Breast epithelium (tissue), 4 donors: Measurements from ENCODE around the gene GEN1. TPM values are rescaled to one million over a fixed set of nuclear protein-coding genes. Genes with fewer than 3 reads are reported as not detected.

Experiments
- DNase-seq, 2 donors: peaks; one replicate each; pipeline ENCODE4 v3.0.0-alpha.2; 2019; ENCODE audit warnings: low spot score in 2 of 2
- H3K27ac ChIP-seq, 2 donors: fragments of 200-600 bp; sonication (generic) in 1 of 2; one replicate each; pipeline ENCODE4 v1.5.1; 2016 to 2019; ENCODE audit warnings: mild to moderate bottlenecking in 1 of 2
- H3K27me3 ChIP-seq, 2 donors: fragments of 200-600 bp; sonication (generic) in 1 of 2; one replicate each; pipeline versions ENCODE4 v1.5.1 to v1.6.0; 2017 to 2019; ENCODE audit warnings: control low read depth in 1 of 2, mild to moderate bottlenecking in 1 of 2
- H3K36me3 ChIP-seq: fragments of 200-600 bp; one replicate; pipeline ENCODE4 v1.5.1; 2019
- H3K4me1 ChIP-seq, 2 donors: fragments of 200-600 bp; sonication (generic); one replicate each; pipeline ENCODE4 v1.5.1; 2016 to 2019; ENCODE audit warnings: control low read depth in 1 of 2
- H3K4me3 ChIP-seq, 3 donors: fragments of 200-600 bp; sonication (generic); 1 replicate in 2 of 3; 2 replicates in 1 of 3; pipeline ENCODE4 v1.5.1; 2016 to 2019; ENCODE audit warnings: mild to moderate bottlenecking in 3 of 3, moderate library complexity in 2 of 3
- H3K9me3 ChIP-seq, 2 donors: fragments of 200-600 bp; sonication (generic) in 1 of 2; one replicate each; pipeline ENCODE4 v1.5.1; 2016 to 2019; ENCODE audit warnings: control low read depth in 1 of 2
- CTCF ChIP-seq, 3 donors: fragments of 450-650 bp; IDR thresholded peaks; one replicate each; pipeline ENCODE4 v1.5.1; 2016 to 2017; ENCODE audit warnings: antibody characterized with exemption in 3 of 3, mild to moderate bottlenecking in 3 of 3, moderate library complexity in 3 of 3
- POLR2A ChIP-seq: fragments of 450-650 bp; IDR thresholded peaks from one replicate; pipeline ENCODE4 v1.6.1; 2016; ENCODE audit warnings: antibody characterized with exemption, mild to moderate bottlenecking, moderate library complexity
- POLR2AphosphoS5 ChIP-seq, 3 donors: sonication (generic); formaldehyde crosslinking; IDR thresholded peaks; one replicate each; pipeline ENCODE4 v1.6.1; 2017; ENCODE audit warnings: antibody characterized with exemption in 3 of 3
- intact Hi-C: fragments of 100-400 bp; cut with DNase I; formaldehyde crosslinking; loops from one replicate; pipeline ENCODE4 v1.15.1; 2023; ENCODE audit warnings: low total_unique reads
- total RNA-seq, 3 donors: library from RNA; depleted of rRNA; stranded (reverse); fragments of >200 nt; gene quantifications; one replicate each; pipeline ENCODE4 v1.1.0, GENCODE V29; 2016

GEN1 gene
- total RNA-seq, 3 donors from 2014 or later, result 3.6 to 12.7 (median 6.7) TPM

GRCh38 chr2:17772532-17772931, 18.6 kb downstream of the GEN1 start:
- Histone ChIP-seq H3K4me3 (no peak overlapping the region), H3K27ac (no peak overlapping the region), H3K9me3 (no peaks in the 10 kb centered on the region), H3K27me3 (no peaks in the 10 kb centered on the region), H3K36me3 (no peaks in the 10 kb centered on the region), H3K4me1 (no peaks in the 10 kb centered on the region)
- intact Hi-C loops, result no loop called here
- TF ChIP-seq POLR2A, result no peak
- TF ChIP-seq CTCF (IDR thresholded peaks at IDR 0.05), result no peak
- no peak for TF ChIP-seq POLR2AphosphoS5 (IDR thresholded peaks at IDR 0.05)
- no peak for DNase-seq

GRCh38 chr2:17780546-17780945, 26.6 kb downstream of the GEN1 start:
- H3K4me1 ChIP-seq, result no peaks in the 10 kb centered on the region
- intact Hi-C loops, result loop anchor here (5.0 kb wide), 1 partner anchor 583 kb away; no protein-coding TSS in a partner anchor
- no peak for DNase-seq
- H3K9me3 ChIP-seq, result no peaks in the 10 kb centered on the region
- H3K27ac ChIP-seq, result no peak overlapping the region
- no peak overlapping the region for H3K4me3 ChIP-seq
- TF ChIP-seq POLR2A (no peak), CTCF (IDR thresholded peaks at IDR 0.05) (no peak), POLR2AphosphoS5 (IDR thresholded peaks at IDR 0.05) (no peak)
- no peaks in the 10 kb centered on the region for H3K27me3 ChIP-seq
- H3K36me3 ChIP-seq, result no peaks in the 10 kb centered on the region

GRCh38 chr2:17781482-17781881, 27.5 kb downstream of the GEN1 start:
- Histone ChIP-seq H3K4me1 (no peaks in the 10 kb centered on the region), H3K9me3 (no peaks in the 10 kb centered on the region), H3K4me3 (no peak overlapping the region), H3K27ac (no peak overlapping the region), H3K36me3 (no peaks in the 10 kb centered on the region), H3K27me3 (no peaks in the 10 kb centered on the region)
- no peak for TF ChIP-seq POLR2A
- no peak for TF ChIP-seq CTCF (IDR thresholded peaks at IDR 0.05)
- intact Hi-C loops, result loop anchor here (5.0 kb wide), 1 partner anchor 584 kb away; no protein-coding TSS in a partner anchor
- no peak for DNase-seq

- Histone ChIP-seq H3K4me3 (no peak overlapping the region), H3K4me1 (no peaks in the 10 kb centered on the region), H3K9me3 (no peaks in the 10 kb centered on the region), H3K27me3 (no peaks in the 10 kb centered on the region), H3K27ac (no peak overlapping the region), H3K36me3 (no peaks in the 10 kb centered on the region)
- TF ChIP-seq POLR2A, result no peak
- DNase-seq, result no peak
- intact Hi-C loops, result no loop called here
These were observed 32.8 kb downstream of the GEN1 start for GRCh38 chr2:17786727-17787126.

- intact Hi-C loops, result no loop called here
- Histone ChIP-seq H3K4me1 (no peaks in the 10 kb centered on the region), H3K36me3 (no peaks in the 10 kb centered on the region), H3K27ac (no peak overlapping the region), H3K9me3 (no peaks in the 10 kb centered on the region), H3K4me3 (no peak overlapping the region), H3K27me3 (no peaks in the 10 kb centered on the region)
- no peak for DNase-seq
- TF ChIP-seq POLR2AphosphoS5 (IDR thresholded peaks at IDR 0.05) (no peak), CTCF (IDR thresholded peaks at IDR 0.05) (no peak)
These were observed 34.8 kb downstream of the GEN1 start for GRCh38 chr2:17788773-17789172.

GRCh38 chr2:17790536-17790935, 36.6 kb downstream of the GEN1 start:
- no peaks in the 10 kb centered on the region for H3K36me3 ChIP-seq
- H3K27ac ChIP-seq, result no peak overlapping the region
- no peaks in the 10 kb centered on the region for H3K9me3 ChIP-seq
- intact Hi-C loops, result no loop called here
- TF ChIP-seq POLR2AphosphoS5 (IDR thresholded peaks at IDR 0.05) (no peak), CTCF (IDR thresholded peaks at IDR 0.05) (no peak), POLR2A (no peak)
- no peak for DNase-seq
- H3K4me1 ChIP-seq, result no peaks in the 10 kb centered on the region
- no peak overlapping the region for H3K4me3 ChIP-seq
- no peaks in the 10 kb centered on the region for H3K27me3 ChIP-seq
